ENCODE measurements around the gene ZC2HC1C. TPM values are rescaled to one million over a fixed set of nuclear protein-coding genes. Genes with fewer than 3 reads are reported as not detected.

Gene ZC2HC1C
- total and polyA plus RNA-seq, 9 of the 15 experiments (the other 6 are each of a cell fraction or from before 2014, with no cell fraction given): 6.3 to 9.2 (median 7.7) TPM

- no peak for TF ChIP-seq GTF2F1 (IDR thresholded peaks at IDR 0.05; ENCODE audit: low read depth, low read length)
- TF ChIP-seq ZBTB40 (IDR thresholded peaks at IDR 0.05): no peak
- no peak for TF ChIP-seq ZBTB40 (CRISPR knock-in tag; IDR thresholded peaks at IDR 0.05)
- TF ChIP-seq MYBL2 (IDR thresholded peaks at IDR 0.05; ENCODE audit: low read depth): no peak
- TF ChIP-seq MYBL2 (CRISPR knock-in tag; IDR thresholded peaks at IDR 0.05; ENCODE audit: borderline replicate concordance): no peak
- TF ChIP-seq POLR2B (IDR thresholded peaks at IDR 0.05; ENCODE audit: low read depth, partially characterized antibody): peak; percentile 36
- no peak for TF ChIP-seq ZNF311 (CRISPR knock-in tag; IDR thresholded peaks at IDR 0.05)
- no peak for TF ChIP-seq ZNF79 (CRISPR knock-in tag; IDR thresholded peaks at IDR 0.05; ENCODE audit: low read depth)
- TF ChIP-seq RERE (CRISPR knock-in tag; IDR thresholded peaks at IDR 0.05; ENCODE audit: borderline replicate concordance): no peak
- TF ChIP-seq RBM34 (IDR thresholded peaks at IDR 0.05; ENCODE audit: borderline replicate concordance, insufficient read depth, low read length): no peak
- TF ChIP-seq FOXO4 (CRISPR knock-in tag; IDR thresholded peaks at IDR 0.05): no peak
- no peak for TF ChIP-seq ZNF282 (CRISPR knock-in tag; IDR thresholded peaks at IDR 0.05)
Measured at GRCh38 chr14:75069121-75069810, at the start of gene ZC2HC1C (continued).

Measured in K562 (cell line).